Measurements from ENCODE around the gene SERPINB10.
"Not testable (repeated sequence)": the region's sequence is repeated elsewhere in the genome, so short reads cannot be mapped to it uniquely, and the experiment has no call there.

The SERPINB10 gene

GRCh38 chr18:63917817-63918216 is 10.1 kb downstream of the SERPINB10 start:
- TF ChIP-seq CTCF (IDR thresholded peaks at IDR 0.05; ENCODE audit: control insufficient read depth, extremely low read depth, insufficient read depth), result no peak
- no peak overlapping the region for H3K4me3 ChIP-seq (ENCODE audit: low read depth, low read length)
- no peak for DNase-seq (ENCODE audit: low read depth)

GRCh38 chr18:63922049-63922448 is 14.3 kb downstream of the SERPINB10 start:
- no peak for TF ChIP-seq CTCF (IDR thresholded peaks at IDR 0.05; ENCODE audit: control insufficient read depth, extremely low read depth, insufficient read depth)
- no peak for DNase-seq (ENCODE audit: low read depth)
- no peak overlapping the region for H3K4me3 ChIP-seq (ENCODE audit: low read depth, low read length)

- no peak for DNase-seq (ENCODE audit: low read depth)
- H3K4me3 ChIP-seq (ENCODE audit: low read depth, low read length), result no peak overlapping the region
- no peak for TF ChIP-seq CTCF (IDR thresholded peaks at IDR 0.05; ENCODE audit: control insufficient read depth, extremely low read depth, insufficient read depth)
These were observed 16.8 kb downstream of the SERPINB10 start for GRCh38 chr18:63924551-63924950.

GRCh38 chr18:63928331-63928730 is 20.6 kb downstream of the SERPINB10 start:
- DNase-seq (ENCODE audit: low read depth), result peak; percentile 14
- TF ChIP-seq CTCF (IDR thresholded peaks at IDR 0.05; ENCODE audit: control insufficient read depth, extremely low read depth, insufficient read depth), result no peak
- no peak overlapping the region for H3K4me3 ChIP-seq (ENCODE audit: low read depth, low read length)

- not testable (repeated sequence) for DNase-seq (ENCODE audit: low read depth); H3K4me3 ChIP-seq (ENCODE audit: low read depth, low read length)
These were observed 21.6 kb downstream of the SERPINB10 start for GRCh38 chr18:63929369-63929768.

- DNase-seq (ENCODE audit: low read depth), result no peak
- no peak overlapping the region for H3K4me3 ChIP-seq (ENCODE audit: low read depth, low read length)
- TF ChIP-seq CTCF (IDR thresholded peaks at IDR 0.05; ENCODE audit: control insufficient read depth, extremely low read depth, insufficient read depth), result no peak
These were observed 23.1 kb downstream of the SERPINB10 start for GRCh38 chr18:63930773-63931354.

GRCh38 chr18:63936156-63936931 is 28.6 kb downstream of the SERPINB10 start:
- H3K4me3 ChIP-seq (ENCODE audit: low read depth, low read length), result peak overlapping the region; percentile 46
- TF ChIP-seq CTCF (IDR thresholded peaks at IDR 0.05; ENCODE audit: control insufficient read depth, extremely low read depth, insufficient read depth), result peak; percentile 97
- peak; percentile 48 for DNase-seq (ENCODE audit: low read depth)
